Measurements from ENCODE around the gene ELOVL1. TPM values are rescaled to one million over a fixed set of nuclear protein-coding genes. Genes with fewer than 3 reads are reported as not detected.

Gene ELOVL1
- total RNA-seq, 1 donor from 2014 or later: 82.7 TPM

- H3K4me3 Mint-ChIP-seq (ENCODE audit: low read depth): no peak overlapping the region
- peaks cover 13% of the 10 kb centered on the region for H3K4me1 Mint-ChIP-seq (ENCODE audit: low read depth)
- no peaks in the 10 kb centered on the region for H3K27me3 Mint-ChIP-seq (ENCODE audit: low read depth)
- H3K27ac Mint-ChIP-seq: no peak overlapping the region
- H3K9me3 Mint-ChIP-seq: no peaks in the 10 kb centered on the region
- no peaks in the 10 kb centered on the region for H3K36me3 Mint-ChIP-seq (ENCODE audit: low read depth)
- DNase-seq (ENCODE audit: low spot score): no peak
- intact Hi-C loops (cut with micrococcal nuclease): no loop called here
Measured at GRCh38 chr1:43315963-43316737, 51.7 kb downstream of the ELOVL1 start.

GRCh38 chr1:43315481-43315880 lies 52.3 kb downstream of the ELOVL1 start:
- Mint-ChIP-seq H3K27ac (no peak overlapping the region), H3K9me3 (no peaks in the 10 kb centered on the region), H3K27me3 (ENCODE audit: low read depth) (no peaks in the 10 kb centered on the region), H3K36me3 (ENCODE audit: low read depth) (no peaks in the 10 kb centered on the region), H3K4me3 (ENCODE audit: low read depth) (no peak overlapping the region), H3K4me1 (ENCODE audit: low read depth) (peaks cover 13% of the 10 kb centered on the region)
- no peak for DNase-seq (ENCODE audit: low spot score)
- intact Hi-C loops (cut with micrococcal nuclease): no loop called here

GRCh38 chr1:43314233-43314632 lies 53.6 kb downstream of the ELOVL1 start:
- no peaks in the 10 kb centered on the region for H3K36me3 Mint-ChIP-seq (ENCODE audit: low read depth)
- no peaks in the 10 kb centered on the region for H3K9me3 Mint-ChIP-seq
- DNase-seq (ENCODE audit: low spot score): no peak
- no peak overlapping the region for H3K4me3 Mint-ChIP-seq (ENCODE audit: low read depth)
- intact Hi-C loops (cut with micrococcal nuclease): no loop called here
- no peaks in the 10 kb centered on the region for H3K27me3 Mint-ChIP-seq (ENCODE audit: low read depth)
- H3K4me1 Mint-ChIP-seq (ENCODE audit: low read depth): peaks cover 9% of the 10 kb centered on the region
- no peak overlapping the region for H3K27ac Mint-ChIP-seq

GRCh38 chr1:43313771-43314170 lies 54.0 kb downstream of the ELOVL1 start:
- Mint-ChIP-seq H3K36me3 (ENCODE audit: low read depth) (no peaks in the 10 kb centered on the region), H3K27ac (no peak overlapping the region), H3K27me3 (ENCODE audit: low read depth) (no peaks in the 10 kb centered on the region), H3K4me3 (ENCODE audit: low read depth) (no peak overlapping the region), H3K4me1 (ENCODE audit: low read depth) (peaks cover 9% of the 10 kb centered on the region), H3K9me3 (no peaks in the 10 kb centered on the region)
- no peak for DNase-seq (ENCODE audit: low spot score)
- intact Hi-C loops (cut with micrococcal nuclease): no loop called here

Other genes starting within 250 kb of the ELOVL1 start
- 102 and 104 TPM in 2 replicates for gene EBNA1BP2, start 195.7 kb downstream of the ELOVL1 start, total RNA-seq
- 0.11 and 0.16 TPM in 2 replicates for gene CFAP57, start 195.7 kb downstream of the ELOVL1 start, total RNA-seq
- not detected in 2 replicates for gene TMEM125, start 98.0 kb downstream of the ELOVL1 start, total RNA-seq
- not detected in 2 replicates for gene C1orf210, start 82.4 kb downstream of the ELOVL1 start, total RNA-seq
- 2.9 and 3.1 TPM in 2 replicates for gene TIE1, start 67.0 kb downstream of the ELOVL1 start, total RNA-seq
- gene MPL, start 30.2 kb downstream of the ELOVL1 start, total RNA-seq: not detected in 2 replicates
- gene CDC20, start 9.0 kb downstream of the ELOVL1 start, total RNA-seq: 125 and 128 TPM in 2 replicates
- 40.8 and 41.6 TPM in 2 replicates for gene MED8, start 21.8 kb upstream of the ELOVL1 start, total RNA-seq
- gene SZT2, start 21.9 kb upstream of the ELOVL1 start, total RNA-seq: 56.6 and 58.4 TPM in 2 replicates
- 22.6 and 26.3 TPM in 2 replicates for gene HYI, start 85.9 kb upstream of the ELOVL1 start, total RNA-seq
- 3.0 and 3.2 TPM in 2 replicates for gene PTPRF, start 162.9 kb upstream of the ELOVL1 start, total RNA-seq